ENCODE results near the gene BHLHA15.

Gene BHLHA15

GRCh38 chr7:98251601-98252424, 40.6 kb downstream of the BHLHA15 start, which contains the start of gene TECPR1:
Gene TECPR1 (minus strand): TSS chr7:98252232. CDS start chr7:98246146, 6,086 bp downstream.
- no peaks in the 10 kb centered on the region for H3K27me3 Mint-ChIP-seq
- no peaks in the 10 kb centered on the region for H3K9me3 Mint-ChIP-seq (ENCODE audit: low read depth)
- peak within 1 kb of the TSS; percentile 95 for H3K4me3 Mint-ChIP-seq
- H3K27ac Mint-ChIP-seq: peak within 1 kb of the TSS; percentile 96
- peaks cover 3% of the 10 kb centered on the region for H3K36me3 Mint-ChIP-seq
- peaks cover 65% of the 10 kb centered on the region for H3K4me1 Mint-ChIP-seq (ENCODE audit: low read depth)

GRCh38 chr7:98252425-98253054, 41.3 kb downstream of the BHLHA15 start:
- Mint-ChIP-seq H3K4me1 (ENCODE audit: low read depth) (peaks cover 61% of the 10 kb centered on the region), H3K4me3 (peak overlapping the region; percentile 95), H3K27me3 (no peaks in the 10 kb centered on the region), H3K9me3 (ENCODE audit: low read depth) (no peaks in the 10 kb centered on the region), H3K27ac (peak overlapping the region; percentile 85), H3K36me3 (peaks cover 3% of the 10 kb centered on the region)

GRCh38 chr7:98254516-98254915, 43.3 kb downstream of the BHLHA15 start:
- peak overlapping the region; percentile 79 for H3K27ac Mint-ChIP-seq

GRCh38 chr7:98254951-98255610, 43.8 kb downstream of the BHLHA15 start:
- H3K36me3 Mint-ChIP-seq: peaks cover 5% of the 10 kb centered on the region
- no peaks in the 10 kb centered on the region for H3K27me3 Mint-ChIP-seq
- H3K27ac Mint-ChIP-seq: peak overlapping the region; percentile 79
- H3K4me1 Mint-ChIP-seq (ENCODE audit: low read depth): peaks cover 41% of the 10 kb centered on the region
- H3K4me3 Mint-ChIP-seq: peak overlapping the region; percentile 10
- no peaks in the 10 kb centered on the region for H3K9me3 Mint-ChIP-seq (ENCODE audit: low read depth)

More at GRCh38 chr7:98254516-98254915, 43.3 kb downstream of the BHLHA15 start:
- H3K4me3 Mint-ChIP-seq: peak overlapping the region; percentile 10
- H3K4me1 Mint-ChIP-seq (ENCODE audit: low read depth): peaks cover 46% of the 10 kb centered on the region
- no peaks in the 10 kb centered on the region for H3K9me3 Mint-ChIP-seq (ENCODE audit: low read depth)
- H3K27me3 Mint-ChIP-seq: no peaks in the 10 kb centered on the region
- H3K36me3 Mint-ChIP-seq: peaks cover 5% of the 10 kb centered on the region

- Mint-ChIP-seq H3K9me3 (ENCODE audit: low read depth) (no peaks in the 10 kb centered on the region), H3K4me1 (ENCODE audit: low read depth) (peaks cover 29% of the 10 kb centered on the region), H3K27me3 (no peaks in the 10 kb centered on the region), H3K27ac (peak overlapping the region; percentile 25), H3K4me3 (no peak overlapping the region), H3K36me3 (peaks cover 3% of the 10 kb centered on the region)
Measured at GRCh38 chr7:98256431-98256830, 45.2 kb downstream of the BHLHA15 start.

- Mint-ChIP-seq H3K4me3 (no peak overlapping the region), H3K36me3 (peaks cover 5% of the 10 kb centered on the region), H3K9me3 (ENCODE audit: low read depth) (no peaks in the 10 kb centered on the region), H3K27ac (no peak overlapping the region), H3K4me1 (ENCODE audit: low read depth) (peaks cover 26% of the 10 kb centered on the region), H3K27me3 (no peaks in the 10 kb centered on the region)
Measured at GRCh38 chr7:98257701-98258100, 46.5 kb downstream of the BHLHA15 start.
